ENCODE measurements around the gene TAF4.
"Not testable (repeated sequence)": the region's sequence is repeated elsewhere in the genome, so short reads cannot be mapped to it uniquely, and the experiment has no call there.

TAF4 gene

DNA sequence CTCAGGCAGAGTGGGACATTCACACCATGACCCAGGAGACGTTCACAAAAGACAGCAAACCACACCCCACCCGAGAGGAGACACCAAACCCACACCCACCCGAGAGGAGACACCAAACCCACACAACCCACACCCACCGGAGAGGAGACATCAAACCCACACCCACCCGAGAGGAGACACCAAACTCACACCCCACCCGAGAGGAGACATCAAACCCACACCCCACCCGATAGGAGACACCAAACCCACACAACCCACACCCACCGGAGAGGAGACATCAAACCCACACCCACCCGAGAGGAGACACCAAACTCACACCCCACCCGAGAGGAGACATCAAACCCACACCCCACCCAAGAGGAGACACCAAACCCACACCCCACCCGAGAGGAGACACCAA lies 84.0 kb downstream of the TAF4 start:
- not testable (repeated sequence) for DNase-seq

- DNase-seq = peak in 1 of 56 donors; percentile 5
Observed at GRCh38 chr20:61980647-61981583, 84.8 kb downstream of the TAF4 start.

- DNase-seq = no peak
Observed at GRCh38 chr20:61979701-61980635, 85.7 kb downstream of the TAF4 start.

- no peak for DNase-seq
Observed at GRCh38 chr20:61979090-61979489, 86.6 kb downstream of the TAF4 start.

DNA sequence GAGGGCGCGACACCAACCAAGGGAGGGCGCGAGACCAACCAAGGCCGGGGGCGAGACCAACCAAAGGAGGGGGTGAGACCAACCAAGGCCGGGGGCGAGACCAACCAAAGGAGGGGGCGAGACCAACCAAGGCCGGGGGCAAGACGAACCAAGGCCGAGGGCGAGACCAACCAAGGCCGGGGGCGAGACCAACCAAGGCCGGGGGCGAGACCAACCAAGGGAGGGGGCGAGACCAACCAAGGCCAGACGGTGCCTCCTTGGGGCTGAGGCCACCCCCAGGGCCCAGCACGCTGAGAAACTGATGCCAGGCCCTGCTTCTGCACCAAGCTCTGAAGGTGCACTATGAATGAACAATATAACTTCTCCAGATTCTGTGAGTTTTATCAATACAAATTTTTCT lies 87.2 kb downstream of the TAF4 start:
- DNase-seq = no peak

DNA sequence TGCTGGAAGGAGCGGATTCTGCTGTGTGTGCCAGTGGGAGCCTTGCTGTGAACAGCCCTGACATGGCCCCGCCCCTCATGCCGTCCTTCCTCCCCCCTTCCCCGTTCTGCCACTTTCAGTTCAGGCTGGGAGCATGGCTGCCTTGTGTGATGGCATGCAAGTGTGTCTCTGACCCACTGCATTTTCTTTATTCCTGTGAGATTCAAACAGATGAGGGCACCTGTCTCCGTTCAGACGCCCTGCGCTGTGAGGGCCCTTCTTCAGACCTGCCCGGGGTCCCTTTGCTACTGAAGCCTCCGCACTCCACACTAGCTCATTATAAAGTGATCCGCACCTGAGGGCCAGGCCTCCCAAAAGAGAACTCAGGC lies 88.3 kb downstream of the TAF4 start:
- no peak for DNase-seq

DNA sequence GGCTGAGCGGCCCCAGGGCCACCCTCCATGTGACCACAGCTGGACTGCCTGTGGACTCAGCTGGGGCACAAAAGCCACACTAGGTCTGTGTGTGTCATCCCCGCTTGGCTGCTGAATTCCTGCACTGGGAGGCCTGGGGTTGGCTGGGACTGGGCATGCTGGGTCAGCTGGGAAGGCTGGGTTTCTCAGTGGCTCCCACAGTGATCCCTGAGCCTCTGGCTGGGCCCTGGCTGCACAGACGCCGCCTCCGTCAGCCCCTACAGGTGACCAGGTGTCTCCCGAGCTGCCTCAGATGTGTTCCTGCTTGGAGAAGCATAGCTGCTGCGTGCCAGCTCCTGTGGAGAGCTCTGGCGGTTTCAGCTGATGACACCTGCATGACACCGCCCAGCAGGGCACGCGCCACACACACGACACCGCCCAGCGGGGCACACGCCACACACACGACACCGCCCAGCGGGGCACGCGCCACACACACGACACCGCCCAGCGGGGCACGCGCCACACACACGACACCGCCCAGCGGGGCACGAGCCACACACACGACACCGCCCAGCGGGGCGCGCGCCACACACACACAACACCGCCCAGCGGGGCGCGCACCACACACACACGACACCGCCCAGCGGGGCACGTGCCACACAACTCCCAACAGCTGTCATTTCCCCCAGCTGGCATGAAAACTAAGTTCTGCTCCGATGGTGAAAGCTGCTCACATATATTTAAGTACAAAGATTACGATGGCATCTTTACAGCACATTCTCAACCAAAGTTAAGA lies 88.8 kb downstream of the TAF4 start:
- peak in 8 of 56 donors; percentile 7 to 37 (median 20) for DNase-seq

- peak in 1 of 56 donors; percentile 2 for DNase-seq
Observed at GRCh38 chr20:61976263-61976643, 89.4 kb downstream of the TAF4 start.

DNA sequence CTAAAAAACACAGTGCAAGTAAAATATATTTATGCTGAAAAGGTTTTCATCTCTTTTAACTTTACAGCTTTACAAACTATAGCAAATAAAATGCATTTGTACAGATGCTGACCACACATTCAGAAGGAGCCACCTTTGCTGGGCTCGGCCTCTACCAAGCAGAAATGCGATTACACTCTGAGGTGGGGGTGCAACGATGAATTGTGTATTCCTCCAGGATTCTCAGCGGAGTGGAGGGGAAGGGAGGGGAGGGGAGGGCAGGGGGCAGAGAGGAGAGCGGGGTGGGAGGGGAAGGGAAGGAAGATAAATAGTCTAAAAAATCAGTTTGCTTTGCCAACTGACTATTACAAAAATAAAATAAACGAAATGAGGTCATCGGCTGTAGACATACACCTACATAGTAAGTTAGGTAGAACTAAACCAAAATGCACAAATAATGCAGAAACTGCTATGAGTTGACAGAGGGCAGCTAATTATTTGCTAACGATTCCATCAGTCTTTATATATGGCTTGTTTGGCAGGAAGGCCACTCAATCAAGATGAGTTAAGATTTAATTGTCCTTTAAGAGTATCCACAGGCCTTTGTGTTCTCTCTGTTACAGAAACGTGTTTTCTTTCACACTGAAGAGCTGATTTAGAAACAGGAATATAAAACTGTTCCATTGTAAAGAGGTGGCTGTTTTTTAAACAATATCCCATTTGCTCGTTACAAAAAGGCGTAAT lies 90.1 kb downstream of the TAF4 start:
- no peak for DNase-seq

GRCh38 chr20:61974357-61974665 lies 91.4 kb downstream of the TAF4 start:
- DNase-seq = no peak

DNA sequence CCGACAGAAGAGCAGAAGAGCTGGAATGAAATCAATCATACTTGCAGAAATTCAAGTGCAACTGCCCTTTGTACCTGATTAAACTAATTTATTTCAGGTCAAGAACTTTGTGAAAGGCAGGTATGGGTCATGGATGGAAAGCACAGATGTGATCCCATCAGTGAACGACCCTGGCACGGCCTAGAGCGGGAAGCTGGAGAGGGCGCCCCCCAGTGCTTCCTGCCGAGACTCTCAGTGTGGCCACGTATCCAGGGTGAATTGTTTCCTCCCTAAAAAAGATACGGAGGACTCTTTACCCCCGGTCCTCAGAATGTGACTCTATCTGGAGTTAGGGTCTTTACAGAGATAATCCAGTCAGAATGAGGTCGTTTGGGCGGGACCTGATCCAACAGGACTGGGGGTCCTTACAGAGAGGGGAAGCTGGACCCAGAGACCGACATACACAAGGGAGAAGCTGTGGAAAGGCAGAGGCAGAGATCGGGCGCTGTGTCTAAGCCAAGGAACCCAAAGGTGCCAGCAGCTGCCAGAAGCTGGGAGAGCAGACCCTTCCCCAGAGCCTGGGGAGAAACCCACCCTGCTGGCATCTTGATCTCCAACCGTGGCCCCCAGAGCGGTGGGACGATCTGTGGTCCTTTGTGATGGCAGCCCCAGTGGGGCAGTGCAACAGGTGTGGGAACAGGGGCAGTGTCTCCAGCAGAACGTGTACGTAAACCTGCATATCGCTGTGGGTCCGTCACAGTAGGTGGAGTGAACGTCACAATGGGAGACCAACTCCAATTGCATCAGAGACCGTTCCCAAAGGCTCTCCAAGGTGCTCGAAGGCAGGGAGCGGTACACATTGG lies 91.9 kb downstream of the TAF4 start:
- DNase-seq = no peak

DNA sequence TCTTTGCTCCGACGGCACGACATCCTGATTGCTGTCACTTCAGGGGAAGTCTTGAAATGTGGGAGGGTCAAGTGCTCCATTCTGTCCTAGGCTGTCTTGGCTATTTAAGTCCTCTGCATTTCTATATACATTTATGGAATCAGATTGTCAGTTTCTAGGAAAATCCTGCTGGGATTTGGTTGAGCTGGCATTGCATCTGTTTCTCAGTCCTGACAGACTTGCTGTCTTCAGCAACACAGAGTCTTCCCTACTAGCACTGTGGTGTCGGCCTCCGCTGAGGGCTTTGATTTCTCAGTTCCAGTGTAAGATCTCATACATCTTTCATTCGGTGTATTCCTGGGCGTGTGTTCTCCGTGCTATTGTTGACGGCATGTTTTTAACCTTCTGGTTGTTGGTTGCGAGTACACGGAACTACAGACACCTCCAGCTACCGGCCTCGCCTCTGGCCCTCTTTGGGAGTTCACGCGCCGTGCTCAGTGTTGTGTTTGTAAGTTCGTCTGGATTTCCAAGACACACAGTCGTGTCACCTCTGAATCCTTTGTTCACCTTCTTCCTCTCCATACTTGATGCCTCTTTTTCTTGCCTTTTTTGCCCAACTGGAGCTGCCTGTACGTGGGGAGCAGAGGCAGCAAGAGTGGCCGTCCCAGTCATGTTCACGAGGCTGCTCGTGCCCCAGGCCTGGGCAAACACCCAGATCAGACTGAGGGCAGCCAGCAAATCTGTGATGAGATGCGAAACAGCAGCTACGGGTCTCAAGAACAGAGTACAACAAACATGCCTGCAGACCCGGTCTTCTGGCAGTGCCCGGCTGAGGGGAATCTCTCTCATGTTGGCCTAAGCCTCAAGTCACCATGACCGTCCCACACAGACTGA lies 92.8 kb downstream of the TAF4 start:
- DNase-seq = no peak

- DNase-seq = not testable (repeated sequence)
Observed at GRCh38 chr20:61971595-61971994, 94.1 kb downstream of the TAF4 start.

DNA sequence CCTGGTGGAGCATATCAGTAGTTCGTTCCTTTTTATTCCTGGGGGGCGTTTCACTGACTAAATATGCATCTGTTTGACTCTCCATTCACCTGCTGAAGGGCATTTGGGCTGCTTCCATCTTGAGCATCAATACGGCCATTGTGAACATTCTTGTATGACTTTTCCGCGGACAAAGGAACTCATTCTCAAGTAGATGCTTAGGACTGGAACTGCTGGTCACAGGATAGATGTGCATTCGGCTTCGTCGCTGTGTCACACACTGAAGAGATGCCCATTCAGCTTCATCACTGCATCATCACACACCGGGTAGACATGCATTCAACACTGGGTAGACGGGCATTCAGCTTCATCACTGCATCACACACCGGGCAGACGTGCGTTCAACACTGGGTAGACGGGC lies 95.3 kb downstream of the TAF4 start:
- DNase-seq = peak in 18 of 56 donors; percentile 4 to 63 (median 20)

DNA sequence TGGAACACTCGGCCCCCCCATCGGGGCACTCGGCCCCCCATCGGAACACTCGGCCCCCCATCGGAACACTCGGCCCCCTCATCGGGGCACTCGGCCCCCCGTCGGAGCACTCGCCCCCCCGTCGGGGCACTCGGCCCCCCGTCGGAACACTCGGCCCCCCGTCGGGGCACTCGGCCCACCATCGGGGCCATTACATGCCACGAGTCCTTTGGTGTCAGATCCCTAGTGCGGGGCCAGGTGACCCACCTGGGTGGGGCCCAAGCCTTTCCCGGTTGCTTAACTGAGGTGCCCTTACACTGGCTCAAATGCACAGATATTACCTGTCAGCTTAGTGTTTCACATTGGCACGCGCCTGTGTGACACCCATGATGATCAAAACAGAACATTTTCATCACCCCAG lies 95.9 kb downstream of the TAF4 start:
- no peak for DNase-seq

DNA sequence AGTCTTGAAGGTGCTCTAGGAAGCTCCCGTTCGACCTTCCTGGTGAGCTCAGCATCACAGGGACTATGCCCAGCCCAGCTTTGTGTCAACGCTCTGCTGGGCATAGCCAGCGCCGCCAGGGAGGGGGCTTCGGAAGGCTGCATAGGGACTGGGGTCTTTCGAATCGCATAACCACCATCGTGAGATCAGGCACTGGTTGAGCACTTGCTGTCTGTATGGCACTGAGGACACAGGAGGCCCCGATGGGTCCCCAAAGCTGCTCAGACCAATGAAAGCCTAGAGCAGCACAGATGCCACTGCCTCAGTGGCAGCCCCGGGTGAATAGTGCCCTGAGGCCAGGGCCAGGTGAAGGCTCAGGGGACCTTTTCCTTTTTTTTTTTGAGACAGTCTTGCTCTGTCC lies 96.7 kb downstream of the TAF4 start:
- DNase-seq = no peak

GRCh38 chr20:61968036-61968810 lies 97.5 kb downstream of the TAF4 start:
- no peak for DNase-seq

- no peak for DNase-seq
Observed at GRCh38 chr20:61967300-61967699, 98.4 kb downstream of the TAF4 start.
